HUES6 (cell line): ENCODE measurements around the gene FAM177B.
"Not testable (repeated sequence)": the region's sequence is repeated elsewhere in the genome, so short reads cannot be mapped to it uniquely, and the experiment has no call there.

ENCODE experiments used
- H3K27ac ChIP-seq: 2 replicates; pipeline ENCODE4 v1.7.0; 2013; ENCODE audit warnings: low read depth, mild to moderate bottlenecking, low read length, inconsistent platforms
- H3K27me3 ChIP-seq: 2 replicates; pipeline ENCODE4 v1.6.1; 2013; ENCODE audit warnings: low read length; ENCODE audit not compliant: control insufficient read depth, insufficient read depth
- H3K36me3 ChIP-seq: 2 replicates; pipeline ENCODE4 v1.6.1; 2013; ENCODE audit warnings: low read length; ENCODE audit not compliant: control insufficient read depth, insufficient read depth
- H3K4me1 ChIP-seq: 2 replicates; pipeline ENCODE4 v1.6.1; 2013; ENCODE audit warnings: low read length; ENCODE audit not compliant: control insufficient read depth, insufficient read depth
- H3K4me3 ChIP-seq: 2 replicates; pipeline ENCODE4 v1.5.1; 2013; ENCODE audit warnings: low read depth, low read length
- H3K9ac ChIP-seq: one replicate; pipeline ENCODE4 v1.6.1; 2013; ENCODE audit warnings: mild to moderate bottlenecking, low read length
- H3K9me3 ChIP-seq: 2 replicates; pipeline ENCODE4 v1.6.1; 2013; ENCODE audit warnings: low read depth, low read length; ENCODE audit not compliant: control insufficient read depth, insufficient read depth

FAM177B gene

GRCh38 chr1:222741630-222742457 is 4.8 kb downstream of the FAM177B start:
- H3K9me3 ChIP-seq, H3K4me1 ChIP-seq, H3K27ac ChIP-seq, H3K9ac ChIP-seq, H3K36me3 ChIP-seq, H3K4me3 ChIP-seq, H3K27me3 ChIP-seq: not testable (repeated sequence)

DNA sequence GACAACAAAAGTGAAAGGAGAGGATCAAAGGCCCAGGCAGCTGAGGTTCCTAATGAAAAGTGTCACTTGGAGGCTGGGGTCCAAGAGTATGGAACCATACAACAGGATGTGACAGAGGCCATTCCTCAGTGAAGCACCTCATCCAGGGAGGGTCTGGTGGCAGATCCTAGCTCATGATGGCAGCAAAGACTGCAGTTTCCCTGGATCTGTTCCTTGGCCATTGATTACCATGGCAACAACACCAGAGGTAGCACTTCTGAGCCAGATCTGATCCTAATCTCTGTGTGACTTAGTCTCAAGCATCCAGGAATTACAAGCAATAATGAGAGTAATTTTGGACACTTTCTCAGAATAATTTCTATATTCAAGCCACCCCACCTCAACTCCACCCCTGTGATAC is 12.9 kb downstream of the FAM177B start:
- Histone ChIP-seq H3K4me1 (no peaks in the 10 kb centered on the region), H3K36me3 (no peaks in the 10 kb centered on the region), H3K9me3 (no peaks in the 10 kb centered on the region), H3K27ac (no peak overlapping the region), H3K27me3 (no peaks in the 10 kb centered on the region), H3K4me3 (no peak overlapping the region), H3K9ac (no peak overlapping the region)

DNA sequence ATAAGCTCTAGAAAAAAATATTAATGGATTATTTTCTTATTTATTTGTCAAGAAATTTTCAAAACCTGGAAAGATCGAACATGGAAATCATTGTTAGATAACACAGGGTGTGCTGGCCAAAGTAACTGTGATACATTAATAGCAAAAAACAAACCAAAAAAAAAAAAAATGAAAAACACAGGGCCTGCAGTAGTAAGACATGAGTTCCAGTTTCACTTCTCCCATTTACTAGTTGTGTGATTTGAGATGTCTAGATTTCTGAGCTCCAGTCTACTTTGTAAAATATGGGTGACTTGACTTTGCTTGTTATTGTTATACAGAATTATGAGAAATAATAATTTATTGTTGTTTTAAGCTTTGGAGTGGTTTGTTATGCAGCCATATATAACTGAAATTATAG is 13.6 kb downstream of the FAM177B start:
- Histone ChIP-seq H3K4me1 (no peaks in the 10 kb centered on the region), H3K36me3 (no peaks in the 10 kb centered on the region), H3K9me3 (no peaks in the 10 kb centered on the region), H3K27me3 (no peaks in the 10 kb centered on the region), H3K27ac (no peak overlapping the region), H3K9ac (no peak overlapping the region), H3K4me3 (no peak overlapping the region)

GRCh38 chr1:222751255-222751654 is 14.3 kb downstream of the FAM177B start:
- no peaks in the 10 kb centered on the region for H3K36me3 ChIP-seq
- no peak overlapping the region for H3K27ac ChIP-seq
- no peaks in the 10 kb centered on the region for H3K27me3 ChIP-seq
- H3K4me1 ChIP-seq, result no peaks in the 10 kb centered on the region
- H3K9me3 ChIP-seq, result no peaks in the 10 kb centered on the region
- no peak overlapping the region for H3K4me3 ChIP-seq
- H3K9ac ChIP-seq, result no peak overlapping the region

DNA sequence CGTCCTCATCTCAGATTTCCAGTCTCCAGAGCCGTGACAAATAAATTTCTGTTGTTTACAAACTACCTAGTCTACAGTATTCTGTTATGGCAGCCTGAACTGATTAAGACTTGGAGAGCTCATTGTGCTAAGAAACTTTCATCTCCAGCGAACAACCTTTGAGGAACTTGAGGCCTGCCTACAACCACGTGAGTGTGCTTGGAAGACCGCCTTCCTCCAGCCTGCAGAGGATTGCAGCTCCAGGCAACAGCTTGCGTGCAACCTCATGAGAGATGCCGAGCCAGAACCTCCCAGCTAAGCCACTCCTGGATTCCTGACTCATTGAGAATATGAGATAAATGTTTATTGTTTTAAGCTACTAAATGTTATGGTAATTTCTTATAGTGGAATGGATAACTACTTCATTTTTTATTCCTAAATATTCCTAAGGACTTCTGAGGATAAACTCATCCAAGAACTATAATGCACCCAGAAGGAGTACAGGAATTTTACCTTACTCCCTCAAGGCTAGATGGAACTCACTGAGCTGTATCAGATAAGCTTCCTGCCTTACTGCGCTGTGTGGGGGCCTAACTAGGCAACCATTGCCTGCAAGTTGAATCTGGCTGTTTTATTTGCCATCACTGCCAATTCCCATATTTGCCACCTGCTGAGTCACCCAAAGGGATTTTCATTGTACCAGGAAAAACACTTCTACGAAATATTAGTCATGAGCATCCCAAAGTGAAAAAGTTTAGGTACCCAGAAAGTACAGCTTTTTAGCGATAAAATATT is 17.6 kb downstream of the FAM177B start:
- no peaks in the 10 kb centered on the region for H3K4me1 ChIP-seq
- H3K9ac ChIP-seq, result no peak overlapping the region
- no peaks in the 10 kb centered on the region for H3K27me3 ChIP-seq
- no peak overlapping the region for H3K4me3 ChIP-seq
- H3K9me3 ChIP-seq, result no peaks in the 10 kb centered on the region
- no peaks in the 10 kb centered on the region for H3K36me3 ChIP-seq
- H3K27ac ChIP-seq, result no peak overlapping the region

- no peaks in the 10 kb centered on the region for H3K36me3 ChIP-seq
- no peaks in the 10 kb centered on the region for H3K9me3 ChIP-seq
- no peak overlapping the region for H3K9ac ChIP-seq
- H3K4me1 ChIP-seq, result no peaks in the 10 kb centered on the region
- no peak overlapping the region for H3K27ac ChIP-seq
- no peaks in the 10 kb centered on the region for H3K27me3 ChIP-seq
- no peak overlapping the region for H3K4me3 ChIP-seq
These were observed 20.8 kb downstream of the FAM177B start for GRCh38 chr1:222757646-222758268.

- Histone ChIP-seq H3K9me3 (no peaks in the 10 kb centered on the region), H3K9ac (no peak overlapping the region), H3K27me3 (no peaks in the 10 kb centered on the region), H3K4me3 (no peak overlapping the region), H3K36me3 (no peaks in the 10 kb centered on the region), H3K4me1 (no peaks in the 10 kb centered on the region), H3K27ac (no peak overlapping the region)
These were observed 22.5 kb downstream of the FAM177B start for GRCh38 chr1:222759451-222760035.

DNA sequence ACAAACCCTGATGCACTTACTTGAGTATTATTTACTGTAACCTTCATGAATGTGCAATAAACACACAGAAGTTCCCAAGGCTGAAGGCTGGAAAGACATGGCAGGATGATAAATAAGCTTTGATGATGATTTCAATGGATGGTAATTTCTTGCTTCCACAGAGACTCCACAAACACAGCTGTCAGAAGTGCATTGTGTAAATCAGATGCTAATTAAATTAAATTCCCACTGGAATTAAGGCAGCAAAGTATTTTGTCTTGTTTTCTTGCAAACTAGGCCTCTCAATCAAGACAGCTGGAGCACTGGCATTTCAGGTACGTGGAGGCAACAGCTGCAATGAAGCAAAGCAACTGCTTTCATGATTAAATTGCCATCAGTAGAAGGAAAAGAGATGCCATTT is 24.1 kb downstream of the FAM177B start:
- Histone ChIP-seq H3K36me3 (no peaks in the 10 kb centered on the region), H3K4me1 (no peaks in the 10 kb centered on the region), H3K9me3 (no peaks in the 10 kb centered on the region), H3K27me3 (no peaks in the 10 kb centered on the region), H3K27ac (no peak overlapping the region), H3K9ac (no peak overlapping the region), H3K4me3 (no peak overlapping the region)

DNA sequence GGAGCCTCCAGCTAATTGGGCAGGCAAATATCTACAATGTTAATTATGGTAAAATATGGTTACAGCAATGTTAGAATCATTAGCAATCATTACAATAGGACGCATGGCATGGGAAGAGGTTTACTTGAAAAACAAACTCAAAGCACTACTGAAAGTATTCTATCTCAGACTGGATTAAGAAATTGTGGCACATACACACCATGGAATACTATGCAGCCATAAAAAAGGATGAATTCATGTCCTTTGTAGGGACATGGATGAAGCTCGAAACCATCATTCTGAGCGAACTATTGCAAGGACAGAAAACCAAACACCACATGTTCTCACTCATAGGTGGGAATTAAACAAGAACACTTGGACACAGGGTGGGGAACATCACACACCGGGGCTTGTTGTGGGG is 25.2 kb downstream of the FAM177B start:
- not testable (repeated sequence) for H3K36me3 ChIP-seq, H3K4me3 ChIP-seq, H3K27me3 ChIP-seq, H3K9me3 ChIP-seq, H3K27ac ChIP-seq, H3K9ac ChIP-seq, H3K4me1 ChIP-seq

- H3K36me3 ChIP-seq, result no peaks in the 10 kb centered on the region
- no peak overlapping the region for H3K4me3 ChIP-seq
- H3K27ac ChIP-seq, result no peak overlapping the region
- H3K27me3 ChIP-seq, result no peaks in the 10 kb centered on the region
- H3K4me1 ChIP-seq, result no peaks in the 10 kb centered on the region
- no peak overlapping the region for H3K9ac ChIP-seq
- H3K9me3 ChIP-seq, result peaks cover 25% of the 10 kb centered on the region
These were observed 30.2 kb downstream of the FAM177B start for GRCh38 chr1:222767152-222767571.

DNA sequence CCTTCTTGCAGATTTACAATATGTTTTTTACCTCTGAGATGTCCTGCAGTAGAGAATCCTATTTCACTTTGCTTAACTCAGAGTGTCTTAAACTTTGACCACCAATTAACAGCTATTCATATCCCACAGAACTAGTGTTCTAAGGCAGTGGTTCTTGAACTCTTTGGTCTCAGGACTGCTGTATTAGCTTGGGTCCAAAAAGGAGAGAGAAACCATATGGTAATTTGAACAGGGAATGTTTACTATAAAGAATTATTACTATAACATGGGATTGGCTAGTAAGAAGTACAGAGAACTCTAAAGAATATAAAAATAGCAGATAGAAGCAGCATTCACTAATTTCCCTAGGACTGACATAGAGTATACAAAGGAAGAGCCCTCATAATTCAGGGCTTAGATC is 31.6 kb downstream of the FAM177B start:
- Histone ChIP-seq H3K4me3 (no peak overlapping the region), H3K4me1 (no peaks in the 10 kb centered on the region), H3K9ac (no peak overlapping the region), H3K27me3 (no peaks in the 10 kb centered on the region), H3K27ac (no peak overlapping the region), H3K36me3 (no peaks in the 10 kb centered on the region), H3K9me3 (peaks cover 25% of the 10 kb centered on the region)
